IMR-90 (cell line): ENCODE measurements around the gene TGM5. TPM values are rescaled to one million over a fixed set of nuclear protein-coding genes. Genes with fewer than 3 reads are reported as not detected.

Source experiments
- ATAC-seq: fragments of 200-7000 bp; cut with Tn5 transposase; 2 replicates; pipeline ENCODE4 v1.9.1; 2020; ENCODE audit warnings: low read depth, mild to moderate bottlenecking, moderate library complexity
- BruUV-seq: library from RNA; stranded (reverse); fragments of 400-500 nt; replicated peaks from 2 replicates; lab custom pipeline; 2021; lab: Mats Ljungman, UMichigan
- CTCF ChIA-PET: fragments of 300-600 bp; formaldehyde crosslinking; extraction: SDS; loops from one replicate; lab custom pipeline; 2021; ENCODE audit warnings: antibody characterized with exemption; lab: Yijun Ruan, JAX
- POLR2A ChIA-PET: fragments of 300-600 bp; sonication (Branson Sonifier 250); formaldehyde crosslinking; loops from one replicate; lab custom pipeline; 2022; ENCODE audit warnings: antibody characterized with exemption; ENCODE audit not compliant: unreplicated experiment; lab: Charles Lee
- DNase-seq: peaks from one replicate; pipeline ENCODE4 v3.0.0; 2013
- H2AFZ ChIP-seq: replicated peaks from 2 replicates; pipeline ENCODE3; 2013; ENCODE audit warnings: low read length, mild to moderate bottlenecking; ENCODE audit not compliant: poor library complexity
- H2AK5ac ChIP-seq: 2 replicates; pipeline ENCODE4 v1.6.1; 2013; ENCODE audit warnings: low read depth, low read length, inconsistent platforms
- H2AK9ac ChIP-seq: replicated peaks from 2 replicates; pipeline ENCODE3; 2013; ENCODE audit warnings: mild to moderate bottlenecking, low read depth, low read length, moderate library complexity; ENCODE audit not compliant: poor library complexity
- H2BK120ac ChIP-seq: 2 replicates; pipeline ENCODE4 v1.6.1; 2013; ENCODE audit warnings: low read depth, low read length, inconsistent platforms
- H2BK15ac ChIP-seq: 3 replicates; pipeline ENCODE4 v1.6.1; 2013; ENCODE audit warnings: low read depth, low read length, inconsistent platforms
- H2BK20ac ChIP-seq: 2 replicates; pipeline ENCODE4 v1.6.1; 2013; ENCODE audit warnings: low read depth, mild to moderate bottlenecking, inconsistent platforms, low read length, moderate library complexity
- H2BK5ac ChIP-seq: 2 replicates; pipeline ENCODE4 v1.6.1; 2013; ENCODE audit warnings: mild to moderate bottlenecking, low read depth, low read length, inconsistent platforms; ENCODE audit not compliant: poor library complexity, severe bottlenecking
- H3K14ac ChIP-seq: replicated peaks from 2 replicates; pipeline ENCODE4 v1.6.1; 2013; ENCODE audit warnings: low read depth, low read length, inconsistent platforms
- H3K18ac ChIP-seq: 2 replicates; pipeline ENCODE4 v1.6.1; 2013; ENCODE audit warnings: low read depth, low read length, control low read depth
- H3K23ac ChIP-seq: 2 replicates; pipeline ENCODE4 v1.6.1; 2013; ENCODE audit warnings: low read depth, low read length, inconsistent platforms
- H3K27ac ChIP-seq: 2 replicates; pipeline ENCODE4 v1.5.1; 2013; ENCODE audit warnings: mild to moderate bottlenecking, control low read depth, low read length; ENCODE audit not compliant: insufficient read depth
- H3K27me3 ChIP-seq: 2 replicates; pipeline ENCODE4 v1.6.1; 2013; ENCODE audit warnings: low read length; ENCODE audit not compliant: control insufficient read depth, insufficient read depth
- H3K36me3 ChIP-seq: 2 replicates; pipeline ENCODE4 v1.6.1; 2013; ENCODE audit warnings: low read length, mixed read lengths; ENCODE audit not compliant: control insufficient read depth, insufficient read depth
- H3K4ac ChIP-seq: 2 replicates; pipeline ENCODE4 v1.6.1; 2013; ENCODE audit warnings: low read depth, low read length, inconsistent platforms
- H3K4me1 ChIP-seq: 2 replicates; pipeline ENCODE4 v1.6.1; 2013; ENCODE audit warnings: low read length, mixed read lengths; ENCODE audit not compliant: control insufficient read depth, insufficient read depth
- H3K4me2 ChIP-seq: 2 replicates; pipeline ENCODE4 v1.6.1; 2013; ENCODE audit warnings: low read depth, mild to moderate bottlenecking, control low read depth, low read length, moderate library complexity
- H3K4me3 ChIP-seq: 2 replicates; pipeline ENCODE4 v1.5.1; 2013; ENCODE audit warnings: low read depth, mild to moderate bottlenecking, control low read depth, low read length, moderate library complexity; ENCODE audit not compliant: insufficient read depth
- H3K56ac ChIP-seq: 2 replicates; pipeline ENCODE4 v1.6.1; 2013; ENCODE audit warnings: low read length, inconsistent platforms; ENCODE audit not compliant: insufficient read depth; ENCODE audit errors: extremely low read depth
- H3K79me1 ChIP-seq, 2 experiments: 2 replicates each; pipeline ENCODE4 v1.6.1; 2013; ENCODE audit warnings: low read length in 2 of 2, inconsistent platforms in 1 of 2, low read depth in 1 of 2
- H3K9ac ChIP-seq: 2 replicates; pipeline ENCODE4 v1.6.1; 2013; ENCODE audit warnings: low read depth, low read length, control low read depth
- H3K9me1 ChIP-seq: 2 replicates; pipeline ENCODE4 v1.6.1; 2013; ENCODE audit warnings: low read length, inconsistent platforms; ENCODE audit not compliant: insufficient read depth
- H3K9me3 ChIP-seq: 2 replicates; pipeline ENCODE4 v1.6.1; 2013; ENCODE audit warnings: low read length; ENCODE audit not compliant: control insufficient read depth, insufficient read depth
- H4K20me1 ChIP-seq: 2 replicates; pipeline ENCODE4 v1.6.1; 2013; ENCODE audit warnings: low read length, inconsistent platforms; ENCODE audit not compliant: insufficient read depth
- H4K5ac ChIP-seq: 2 replicates; pipeline ENCODE4 v1.6.1; 2013; ENCODE audit warnings: mild to moderate bottlenecking, low read depth, low read length, control low read depth
- H4K8ac ChIP-seq, 2 experiments: 2 replicates each; pipeline ENCODE4 v1.6.1; 2013; ENCODE audit warnings: low read depth in 2 of 2, low read length in 2 of 2, control low read depth in 1 of 2, inconsistent platforms in 1 of 2
- H4K91ac ChIP-seq: 2 replicates; pipeline ENCODE4 v1.6.1; 2013; ENCODE audit warnings: low read depth, low read length, inconsistent platforms; ENCODE audit not compliant: insufficient read depth
- BHLHE40 ChIP-seq: fragments of 150-350 bp; IDR thresholded peaks from 2 replicates; pipeline ENCODE4 v1.6.1; 2016; ENCODE audit warnings: mild to moderate bottlenecking, low read depth, low read length
- CEBPB ChIP-seq: IDR thresholded peaks from 2 replicates; pipeline ENCODE4 v1.6.1; 2012; ENCODE audit warnings: low read depth, low read length, improper control_type of control experiment
- CHD1 ChIP-seq: IDR thresholded peaks from 2 replicates; pipeline ENCODE4 v1.6.1; 2012; ENCODE audit warnings: low read depth, low read length, improper control_type of control experiment
- CTCF ChIP-seq: conservative IDR thresholded peaks from 2 replicates; pipeline ENCODE4 v1.5.1; 2012; ENCODE audit warnings: mild to moderate bottlenecking, low read depth, low read length, improper control_type of control experiment
- ELK1 ChIP-seq: fragments of 150-350 bp; IDR thresholded peaks from 2 replicates; pipeline ENCODE4 v1.6.1; 2016; ENCODE audit warnings: low read depth, mild to moderate bottlenecking, low read length, moderate library complexity, borderline replicate concordance
- FOS ChIP-seq: fragments of 150-350 bp; IDR thresholded peaks from 2 replicates; pipeline ENCODE4 v1.6.1; 2016; ENCODE audit warnings: low read depth, low read length
- MAFK ChIP-seq: IDR thresholded peaks from 2 replicates; pipeline ENCODE4 v1.6.1; 2012; ENCODE audit warnings: low read depth, low read length, improper control_type of control experiment
- MAZ ChIP-seq: IDR thresholded peaks from 2 replicates; pipeline ENCODE4 v1.6.1; 2012; ENCODE audit warnings: low read depth, mild to moderate bottlenecking, low read length, improper control_type of control experiment, moderate library complexity, borderline replicate concordance
- MXI1 ChIP-seq: IDR thresholded peaks from 2 replicates; pipeline ENCODE4 v1.6.1; 2012; ENCODE audit warnings: low read depth, mild to moderate bottlenecking, low read length, moderate library complexity, borderline replicate concordance
- POLR2A ChIP-seq: IDR thresholded peaks from 2 replicates; pipeline ENCODE4 v1.6.1; 2012; ENCODE audit warnings: mild to moderate bottlenecking, low read depth, low read length
- RAD21 ChIP-seq: IDR thresholded peaks from 2 replicates; pipeline ENCODE4 v1.6.1; 2012; ENCODE audit warnings: low read length, improper control_type of control experiment
- RCOR1 ChIP-seq: IDR thresholded peaks from 2 replicates; pipeline ENCODE4 v1.6.1; 2012; ENCODE audit warnings: mild to moderate bottlenecking, low read length, improper control_type of control experiment; ENCODE audit not compliant: insufficient replicate concordance
- RFX5 ChIP-seq: IDR thresholded peaks from 2 replicates; pipeline ENCODE4 v1.8.0; 2012; ENCODE audit warnings: low read depth, mild to moderate bottlenecking, low read length, moderate library complexity
- SMC3 ChIP-seq: fragments of 150-350 bp; IDR thresholded peaks from 2 replicates; pipeline ENCODE4 v1.6.1; 2016; ENCODE audit warnings: low read depth, mild to moderate bottlenecking, antibody characterized with exemption, low read length, moderate library complexity
- USF2 ChIP-seq: fragments of 150-350 bp; IDR thresholded peaks from 2 replicates; pipeline ENCODE4 v1.6.1; 2017; ENCODE audit warnings: mild to moderate bottlenecking, antibody characterized with exemption, low read length, low read depth
- WGBS, 2 experiments: methylation state at CpG; one replicate each; pipeline versions ENCODE4 v1.1.5 to v1.1.7; 2013; ENCODE audit warnings: missing lambda C conversion rate in 2 of 2; ENCODE audit not compliant: insufficient read length in 1 of 2; ENCODE audit errors: extremely low coverage in 2 of 2; 5-methylcytosine and 5-hydroxymethylcytosine counted together
- dilution Hi-C: fragments of 300-500 bp; cut with HindIII; formaldehyde crosslinking; loops from one replicate; pipeline ENCODE4 v1.14.3; 2018; ENCODE audit warnings: low sequenced_read_pairs; ENCODE audit not compliant: unreplicated experiment
- in situ Hi-C: fragments of 300-500 bp; cut with MboI; formaldehyde crosslinking; loops from 3 replicates; pipeline ENCODE4 v1.14.3; 2019; ENCODE audit warnings: low sequenced_read_pairs, inconsistent platforms, mixed read lengths
- intact Hi-C: fragments of 100-400 bp; cut with micrococcal nuclease; formaldehyde crosslinking; loops from 2 replicates; pipeline ENCODE4 v1.10.0; 2022
- polyA plus RNA-seq, 3 experiments: library from polyadenylated mRNA; depleted of rRNA; stranded (reverse); fragments of >200 nt; gene quantifications; 2 replicates each; pipeline ENCODE4 v1.2.3, GENCODE V29; 2012; ENCODE audit warnings: low replicate concordance in 1 of 3
- total RNA-seq: library from RNA; depleted of rRNA; stranded (reverse); fragments of >200 nt; gene quantifications from 2 replicates; pipeline ENCODE4 v1.2.3, GENCODE V29; 2012

The TGM5 gene
- total and polyA plus RNA-seq, 2 of the 4 experiments (the other 2 are of a cell fraction) = not detected

- no peak for TF ChIP-seq ELK1
- no peak for TF ChIP-seq RAD21
- no peak for TF ChIP-seq SMC3
- no peak for TF ChIP-seq BHLHE40
- no peak for TF ChIP-seq RFX5
- no peak for TF ChIP-seq MXI1
- no peak for TF ChIP-seq FOS
- no peak for TF ChIP-seq RCOR1
- no peak for TF ChIP-seq POLR2A
- TF ChIP-seq MAFK = no peak
- no peak for TF ChIP-seq USF2
- no peak for TF ChIP-seq CHD1
- TF ChIP-seq CEBPB = no peak
- TF ChIP-seq CTCF = no peak
- TF ChIP-seq MAZ = no peak
- Histone ChIP-seq H4K5ac (no peak overlapping the region), H2BK120ac (no peak overlapping the region), H2BK20ac (no peak overlapping the region), H3K18ac (no peak overlapping the region), H2BK15ac (no peak overlapping the region), H3K27ac (no peak overlapping the region), H3K56ac (no peak overlapping the region), H3K4me3 (no peak overlapping the region), H4K91ac (no peak overlapping the region), H3K9ac (no peak overlapping the region), H4K20me1 (no peaks in the 10 kb centered on the region), H2AFZ (no peak overlapping the region), H3K4me1 (peaks cover 2% of the 10 kb centered on the region; the same call in 1 of the 2 replicates), H2BK5ac (no peak overlapping the region), H3K4ac (no peak overlapping the region), H2AK9ac (no peak overlapping the region), H3K9me3 (no peaks in the 10 kb centered on the region), H2AK5ac (no peak overlapping the region), H3K79me1 (no peaks in the 10 kb centered on the region), H3K9me1 (no peaks in the 10 kb centered on the region), H3K23ac (no peak overlapping the region), H3K36me3 (no peaks in the 10 kb centered on the region), H3K14ac (no peak overlapping the region), H3K4me2 (no peak overlapping the region), H3K27me3 (peaks cover 33% of the 10 kb centered on the region), H4K8ac (no peak overlapping the region)
- WGBS, 2 experiments = 67% methylated on average over 1 of the region's 6 CpGs; no CpG with 5 or more reads in 1 of the 2 experiments
- dilution Hi-C loops (no loop called here), in situ Hi-C loops (no loop called here), intact Hi-C loops (no loop called here)
- DNase-seq (no peak), ATAC-seq (no peak)
- no TSS peak for BruUV-seq
- ChIA-PET POLR2A (no interaction called here), CTCF (no interaction called here)
Observed at GRCh38 chr15:43246261-43246774, 20.4 kb downstream of the TGM5 start.
